GM21723 (cell line): Measurements from ENCODE around the gene MUC20.
"Not testable (repeated sequence)": the region's sequence is repeated elsewhere in the genome, so short reads cannot be mapped to it uniquely, and the experiment has no call there.

Source experiments
- ATAC-seq: cut with Tn5 transposase; IDR thresholded peaks from one replicate; pipeline ENCODE4 v1.9.1; 2021; ENCODE audit warnings: mild to moderate bottlenecking, moderate library complexity; ENCODE audit not compliant: unreplicated experiment

MUC20 gene

GRCh38 chr3:195728789-195729188 is 8.0 kb downstream of the MUC20 start:
- ATAC-seq, result not testable (repeated sequence)

GRCh38 chr3:195729476-195730251 is 8.9 kb downstream of the MUC20 start:
- ATAC-seq, result no peak

GRCh38 chr3:195731356-195731905 is 10.7 kb downstream of the MUC20 start:
- no peak for ATAC-seq

GRCh38 chr3:195732940-195733339 is 12.2 kb downstream of the MUC20 start:
- ATAC-seq, result no peak

GRCh38 chr3:195735036-195735695 is 14.4 kb downstream of the MUC20 start:
- ATAC-seq, result no peak

GRCh38 chr3:195736866-195737490 is 16.2 kb downstream of the MUC20 start:
- no peak for ATAC-seq

GRCh38 chr3:195737782-195738181 is 17.0 kb downstream of the MUC20 start:
- ATAC-seq, result not testable (repeated sequence)

GRCh38 chr3:195738274-195739044 is 17.7 kb downstream of the MUC20 start:
- no peak for ATAC-seq

- ATAC-seq, result no peak
Measured at GRCh38 chr3:195739561-195740111, 18.9 kb downstream of the MUC20 start.

- no peak for ATAC-seq
Measured at GRCh38 chr3:195744437-195744836, 23.7 kb downstream of the MUC20 start.

GRCh38 chr3:195746346-195746745 is 25.6 kb downstream of the MUC20 start:
- no peak for ATAC-seq

- no peak for ATAC-seq
Measured at GRCh38 chr3:195746751-195747150, 26.0 kb downstream of the MUC20 start.

- no peak for ATAC-seq
Measured at GRCh38 chr3:195748661-195749060, 27.9 kb downstream of the MUC20 start.

- ATAC-seq, result not testable (repeated sequence)
Measured at GRCh38 chr3:195749101-195749500, 28.3 kb downstream of the MUC20 start.

GRCh38 chr3:195750797-195751520 is 30.2 kb downstream of the MUC20 start:
- ATAC-seq, result no peak

GRCh38 chr3:195751560-195751959 is 30.8 kb downstream of the MUC20 start:
- no peak for ATAC-seq

GRCh38 chr3:195752066-195752465 is 31.3 kb downstream of the MUC20 start:
- ATAC-seq, result no peak

GRCh38 chr3:195752546-195753331 is 32.0 kb downstream of the MUC20 start:
- no peak for ATAC-seq

- ATAC-seq, result no peak
Measured at GRCh38 chr3:195753581-195753980, 32.8 kb downstream of the MUC20 start.
